HepG2 (cell line): ENCODE results near the gene ZC3H7B. TPM values are rescaled to one million over a fixed set of nuclear protein-coding genes. Genes with fewer than 3 reads are reported as not detected.

Source experiments
- AGO2 ChIP-seq: fragments of 200-400 bp; formaldehyde crosslinking; optimal IDR thresholded peaks from 2 replicates; pipeline ENCODE3; 2017; ENCODE audit warnings: mild to moderate bottlenecking, low read depth, low read length, moderate library complexity
- ARNTL ChIP-seq: sonication (generic); formaldehyde crosslinking; IDR thresholded peaks from 2 replicates; pipeline ENCODE4 v1.4.0; 2020; ENCODE audit warnings: mild to moderate bottlenecking, missing genetic modification reagents
- MED1 ChIP-seq: sonication (generic); formaldehyde crosslinking; IDR thresholded peaks from 2 replicates; pipeline ENCODE4 v1.4.0; 2020; ENCODE audit warnings: missing genetic modification reagents
- MTA1 ChIP-seq: sonication (generic); formaldehyde crosslinking; IDR thresholded peaks from 2 replicates; pipeline ENCODE4 v1.4.0; 2020; ENCODE audit warnings: missing genetic modification reagents, mild to moderate bottlenecking, borderline replicate concordance
- NFRKB ChIP-seq: fragments of 450-650 bp; IDR thresholded peaks from 2 replicates; pipeline ENCODE4 v1.6.1; 2017
- ZFP37 ChIP-seq: sonication (generic); formaldehyde crosslinking; IDR thresholded peaks from 2 replicates; pipeline ENCODE4 v1.4.0; 2020; ENCODE audit warnings: missing genetic modification reagents, borderline replicate concordance
- ZNF350 ChIP-seq: sonication (generic); formaldehyde crosslinking; IDR thresholded peaks from 2 replicates; pipeline ENCODE4 v1.4.0; 2020; ENCODE audit warnings: mild to moderate bottlenecking, low read depth, missing genetic modification reagents, borderline replicate concordance
- ZNF367 ChIP-seq: sonication (generic); formaldehyde crosslinking; IDR thresholded peaks from 2 replicates; pipeline ENCODE4 v1.4.0; 2020; ENCODE audit warnings: missing genetic modification reagents, borderline replicate concordance
- ZSCAN31 ChIP-seq: sonication (generic); formaldehyde crosslinking; IDR thresholded peaks from 2 replicates; pipeline ENCODE4 v1.5.0; 2020; ENCODE audit warnings: low read depth, mild to moderate bottlenecking, missing genetic modification reagents
- polyA plus RNA-seq, 8 experiments: library from polyadenylated mRNA; depleted of rRNA in 3 of 8; stranded (reverse) in 7 of 8; unstranded in 1 of 8; fragments of >200 nt; fragmentation: Illumina TruSeq in 4 of 8; extraction: Trizol in 4 of 8; gene quantifications; 2 replicates each; pipeline versions ENCODE4 v1.2.1 to v1.2.3, GENCODE V29; 2011 to 2016; ENCODE audit warnings: low read depth in 4 of 8, missing spikeins in 1 of 8, mixed read lengths in 1 of 8; ENCODE audit not compliant: insufficient read depth in 1 of 8
- total RNA-seq, 5 experiments: library from RNA; depleted of rRNA; stranded (reverse); fragments of >200 nt; fragmentation: Illumina TruSeq; extraction: Trizol; gene quantifications; 2 replicates each; pipeline ENCODE4 v1.2.3, GENCODE V29; 2016; ENCODE audit warnings: low read depth in 1 of 5
- TF ChIP-seq, protein P1 (sequence below), 2 experiments: sonication (generic) in 1 of 2; formaldehyde crosslinking in 1 of 2; IDR thresholded peaks; 2 replicates each; pipeline versions ENCODE4 v1.4.0 to v1.6.1; 2016 to 2020; ENCODE audit warnings: borderline replicate concordance in 1 of 2, low read depth in 1 of 2, mild to moderate bottlenecking in 1 of 2, missing genetic modification reagents in 1 of 2
- TF ChIP-seq, protein P2 (sequence below): sonication (generic); formaldehyde crosslinking; conservative IDR thresholded peaks from 2 replicates; pipeline ENCODE4 v1.8.0; 2022; ENCODE audit warnings: low read depth, missing genetic modification reagents
- TF ChIP-seq, protein P3 (sequence below): sonication (generic); formaldehyde crosslinking; IDR thresholded peaks from 2 replicates; pipeline ENCODE4 v1.8.0; 2022; ENCODE audit warnings: low read depth, missing genetic modification reagents
- TF ChIP-seq, protein P4 (sequence below): sonication (generic); formaldehyde crosslinking; IDR thresholded peaks from 2 replicates; pipeline ENCODE4 v1.9.0; 2021; ENCODE audit warnings: missing genetic modification reagents, borderline replicate concordance
- TF ChIP-seq, protein P5 (sequence below): sonication (generic); formaldehyde crosslinking; IDR thresholded peaks from 2 replicates; pipeline ENCODE4 v1.5.0; 2020; ENCODE audit warnings: missing genetic modification reagents
- TF ChIP-seq, protein P6 (sequence below): sonication (generic); formaldehyde crosslinking; IDR thresholded peaks from 2 replicates; pipeline ENCODE4 v1.4.0; 2020; ENCODE audit warnings: low read depth, mild to moderate bottlenecking, missing genetic modification reagents

The ZC3H7B gene
- total and polyA plus RNA-seq, 2 of the 13 experiments (the other 11 are each of a cell fraction or from before 2014, with no cell fraction given) = 26.4 to 37.2 TPM

DNA sequence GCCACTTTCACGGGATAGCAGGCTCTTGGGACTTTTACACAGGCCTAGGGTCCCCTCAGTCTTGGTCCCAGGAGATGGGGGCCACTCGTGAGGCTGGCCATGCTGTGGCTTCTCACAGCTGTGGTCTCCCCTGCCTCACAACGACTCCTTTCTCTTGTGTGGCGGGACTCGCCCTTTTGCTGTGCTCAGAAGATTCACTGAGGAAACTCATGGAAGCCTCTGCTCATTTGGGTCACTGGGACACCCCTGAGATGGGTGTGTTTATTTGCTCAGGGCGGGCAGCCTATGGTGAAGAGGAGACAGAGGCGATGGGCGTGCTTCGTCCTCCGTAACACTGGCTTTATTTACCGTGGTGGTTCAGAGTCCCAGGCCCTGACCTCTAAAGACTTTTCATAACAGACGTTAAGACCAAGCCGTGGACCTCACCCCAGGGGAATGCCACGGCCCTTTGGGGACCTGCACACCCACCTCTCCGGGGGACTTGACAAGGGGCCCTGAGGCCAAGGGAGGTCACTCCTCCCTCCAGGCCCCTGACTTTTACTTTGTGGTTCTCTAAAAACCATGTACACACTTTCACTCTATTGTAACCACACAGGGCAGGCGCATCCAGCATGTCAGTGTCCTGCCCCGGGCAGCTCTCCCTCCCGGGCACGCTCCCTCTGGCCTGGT lies 96.0 kb downstream of the ZC3H7B start (continued):
- TF ChIP-seq, protein P1, sequence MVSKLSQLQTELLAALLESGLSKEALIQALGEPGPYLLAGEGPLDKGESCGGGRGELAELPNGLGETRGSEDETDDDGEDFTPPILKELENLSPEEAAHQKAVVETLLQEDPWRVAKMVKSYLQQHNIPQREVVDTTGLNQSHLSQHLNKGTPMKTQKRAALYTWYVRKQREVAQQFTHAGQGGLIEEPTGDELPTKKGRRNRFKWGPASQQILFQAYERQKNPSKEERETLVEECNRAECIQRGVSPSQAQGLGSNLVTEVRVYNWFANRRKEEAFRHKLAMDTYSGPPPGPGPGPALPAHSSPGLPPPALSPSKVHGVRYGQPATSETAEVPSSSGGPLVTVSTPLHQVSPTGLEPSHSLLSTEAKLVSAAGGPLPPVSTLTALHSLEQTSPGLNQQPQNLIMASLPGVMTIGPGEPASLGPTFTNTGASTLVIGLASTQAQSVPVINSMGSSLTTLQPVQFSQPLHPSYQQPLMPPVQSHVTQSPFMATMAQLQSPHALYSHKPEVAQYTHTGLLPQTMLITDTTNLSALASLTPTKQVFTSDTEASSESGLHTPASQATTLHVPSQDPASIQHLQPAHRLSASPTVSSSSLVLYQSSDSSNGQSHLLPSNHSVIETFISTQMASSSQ (IDR thresholded peaks at IDR 0.05; ENCODE audit: low read depth) = no peak
- TF ChIP-seq, protein P1 (CRISPR knock-in tag; IDR thresholded peaks at IDR 0.05; ENCODE audit: borderline replicate concordance) = peak; percentile 33; the same call in 1 of the 2 replicates
- TF ChIP-seq MTA1 (CRISPR knock-in tag) = peak; percentile 92
- TF ChIP-seq, protein P2, sequence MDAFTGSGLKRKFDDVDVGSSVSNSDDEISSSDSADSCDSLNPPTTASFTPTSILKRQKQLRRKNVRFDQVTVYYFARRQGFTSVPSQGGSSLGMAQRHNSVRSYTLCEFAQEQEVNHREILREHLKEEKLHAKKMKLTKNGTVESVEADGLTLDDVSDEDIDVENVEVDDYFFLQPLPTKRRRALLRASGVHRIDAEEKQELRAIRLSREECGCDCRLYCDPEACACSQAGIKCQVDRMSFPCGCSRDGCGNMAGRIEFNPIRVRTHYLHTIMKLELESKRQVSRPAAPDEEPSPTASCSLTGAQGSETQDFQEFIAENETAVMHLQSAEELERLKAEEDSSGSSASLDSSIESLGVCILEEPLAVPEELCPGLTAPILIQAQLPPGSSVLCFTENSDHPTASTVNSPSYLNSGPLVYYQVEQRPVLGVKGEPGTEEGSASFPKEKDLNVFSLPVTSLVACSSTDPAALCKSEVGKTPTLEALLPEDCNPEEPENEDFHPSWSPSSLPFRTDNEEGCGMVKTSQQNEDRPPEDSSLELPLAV = no peak
- TF ChIP-seq MED1 (CRISPR knock-in tag) = peak; percentile 91
- TF ChIP-seq NFRKB = no peak
- peak; percentile 62; the same call in 1 of the 2 replicates for TF ChIP-seq ZNF350
- TF ChIP-seq ZFP37 = no peak
- TF ChIP-seq, protein P3, sequence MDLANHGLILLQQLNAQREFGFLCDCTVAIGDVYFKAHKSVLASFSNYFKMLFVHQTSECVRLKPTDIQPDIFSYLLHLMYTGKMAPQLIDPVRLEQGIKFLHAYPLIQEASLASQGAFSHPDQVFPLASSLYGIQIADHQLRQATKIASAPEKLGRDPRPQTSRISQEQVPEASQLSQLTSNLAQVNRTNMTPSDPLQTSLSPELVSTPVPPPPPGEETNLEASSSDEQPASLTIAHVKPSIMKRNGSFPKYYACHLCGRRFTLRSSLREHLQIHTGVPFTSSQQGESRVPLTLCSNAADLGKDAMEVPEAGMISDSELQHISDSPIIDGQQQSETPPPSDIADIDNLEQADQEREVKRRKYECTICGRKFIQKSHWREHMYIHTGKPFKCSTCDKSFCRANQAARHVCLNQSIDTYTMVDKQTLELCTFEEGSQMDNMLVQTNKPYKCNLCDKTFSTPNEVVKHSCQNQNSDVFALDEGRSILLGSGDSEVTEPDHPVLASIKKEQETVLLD = no peak
- TF ChIP-seq, protein P4, sequence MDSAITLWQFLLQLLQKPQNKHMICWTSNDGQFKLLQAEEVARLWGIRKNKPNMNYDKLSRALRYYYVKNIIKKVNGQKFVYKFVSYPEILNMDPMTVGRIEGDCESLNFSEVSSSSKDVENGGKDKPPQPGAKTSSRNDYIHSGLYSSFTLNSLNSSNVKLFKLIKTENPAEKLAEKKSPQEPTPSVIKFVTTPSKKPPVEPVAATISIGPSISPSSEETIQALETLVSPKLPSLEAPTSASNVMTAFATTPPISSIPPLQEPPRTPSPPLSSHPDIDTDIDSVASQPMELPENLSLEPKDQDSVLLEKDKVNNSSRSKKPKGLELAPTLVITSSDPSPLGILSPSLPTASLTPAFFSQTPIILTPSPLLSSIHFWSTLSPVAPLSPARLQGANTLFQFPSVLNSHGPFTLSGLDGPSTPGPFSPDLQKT = no peak
- no peak for TF ChIP-seq AGO2
- TF ChIP-seq, protein P5, sequence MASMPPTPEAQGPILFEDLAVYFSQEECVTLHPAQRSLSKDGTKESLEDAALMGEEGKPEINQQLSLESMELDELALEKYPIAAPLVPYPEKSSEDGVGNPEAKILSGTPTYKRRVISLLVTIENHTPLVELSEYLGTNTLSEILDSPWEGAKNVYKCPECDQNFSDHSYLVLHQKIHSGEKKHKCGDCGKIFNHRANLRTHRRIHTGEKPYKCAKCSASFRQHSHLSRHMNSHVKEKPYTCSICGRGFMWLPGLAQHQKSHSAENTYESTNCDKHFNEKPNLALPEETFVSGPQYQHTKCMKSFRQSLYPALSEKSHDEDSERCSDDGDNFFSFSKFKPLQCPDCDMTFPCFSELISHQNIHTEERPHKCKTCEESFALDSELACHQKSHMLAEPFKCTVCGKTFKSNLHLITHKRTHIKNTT (CRISPR knock-in tag) = no peak
- TF ChIP-seq, protein P6, sequence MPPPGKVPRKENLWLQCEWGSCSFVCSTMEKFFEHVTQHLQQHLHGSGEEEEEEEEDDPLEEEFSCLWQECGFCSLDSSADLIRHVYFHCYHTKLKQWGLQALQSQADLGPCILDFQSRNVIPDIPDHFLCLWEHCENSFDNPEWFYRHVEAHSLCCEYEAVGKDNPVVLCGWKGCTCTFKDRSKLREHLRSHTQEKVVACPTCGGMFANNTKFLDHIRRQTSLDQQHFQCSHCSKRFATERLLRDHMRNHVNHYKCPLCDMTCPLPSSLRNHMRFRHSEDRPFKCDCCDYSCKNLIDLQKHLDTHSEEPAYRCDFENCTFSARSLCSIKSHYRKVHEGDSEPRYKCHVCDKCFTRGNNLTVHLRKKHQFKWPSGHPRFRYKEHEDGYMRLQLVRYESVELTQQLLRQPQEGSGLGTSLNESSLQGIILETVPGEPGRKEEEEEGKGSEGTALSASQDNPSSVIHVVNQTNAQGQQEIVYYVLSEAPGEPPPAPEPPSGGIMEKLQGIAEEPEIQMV (CRISPR knock-in tag) = peak; percentile 82; the same call in 1 of the 2 replicates
- TF ChIP-seq ZNF367 (CRISPR knock-in tag) = no peak
- peak; percentile 98 for TF ChIP-seq ARNTL (CRISPR knock-in tag)
- no peak; the same call in 1 of the 2 replicates for TF ChIP-seq ZSCAN31 (CRISPR knock-in tag)
